HepG2 (cell line): ENCODE measurements around the gene TRIM66. TPM values are rescaled to one million over a fixed set of nuclear protein-coding genes. Genes with fewer than 3 reads are reported as not detected.

ENCODE experiments used
- ATAC-seq: fragments of 200-7000 bp; cut with Tn5 transposase; 3 replicates; pipeline ENCODE4 v1.9.1; 2020; ENCODE audit warnings: mild to moderate bottlenecking, moderate library complexity
- BruUV-seq: library from RNA; stranded (reverse); fragments of 400-500 nt; replicated peaks from 2 replicates; lab custom pipeline; 2021; lab: Mats Ljungman, UMichigan
- CTCF ChIA-PET: fragments of 300-600 bp; formaldehyde crosslinking; extraction: SDS; loops from one replicate; lab custom pipeline; 2021; ENCODE audit warnings: low total read pairs, inconsistent platforms, low intra/inter-chr PET ratio; lab: Yijun Ruan, JAX
- POLR2A ChIA-PET: fragments of 350-600 bp; sonication (Branson Sonifier 250); formaldehyde crosslinking; loops from one replicate; lab custom pipeline; 2020; ENCODE audit warnings: antibody characterized with exemption, inconsistent platforms; lab: Yijun Ruan, JAX
- DNase-seq: peaks from one replicate; pipeline ENCODE4 v3.0.0-alpha.2; 2015; ENCODE audit warnings: low spot score
- FAIRE-seq: peaks from 3 replicates; lab custom pipeline; 2011; peaks lifted over from hg19 to GRCh38; lab: Jason Lieb, UNC
- H2AFZ ChIP-seq: one replicate; pipeline ENCODE4 v1.6.1; 2011; ENCODE audit warnings: low read length, inconsistent platforms
- H3K27ac ChIP-seq: fragments of 300-600 bp; 3 replicates; pipeline ENCODE4 v1.8.0; 2011; ENCODE audit warnings: mixed run types, mild to moderate bottlenecking, mixed read lengths, low read length, inconsistent platforms; ENCODE audit not compliant: insufficient read depth; ENCODE audit errors: extremely low read length
- H3K27me3 ChIP-seq, 2 experiments: fragments of 200-600 bp in 1 of 2; 2 replicates in 1 of 2; 3 replicates in 1 of 2; pipeline versions ENCODE4 v1.6.0 to v1.8.0; 2011; ENCODE audit warnings: low read length in 2 of 2, mild to moderate bottlenecking in 2 of 2, moderate library complexity in 2 of 2, inconsistent platforms in 1 of 2; ENCODE audit not compliant: insufficient read depth in 2 of 2, control insufficient read depth in 1 of 2
- H3K36me3 ChIP-seq, 2 experiments: fragments of 200-600 bp in 1 of 2; replicated peaks in 1 of 2; 2 replicates in 1 of 2; 3 replicates in 1 of 2; pipeline versions ENCODE4 v1.5.1 to v1.8.0; 2011; ENCODE audit warnings: low read length in 2 of 2, inconsistent platforms in 1 of 2; ENCODE audit not compliant: insufficient read depth in 2 of 2, control insufficient read depth in 1 of 2
- H3K4me1 ChIP-seq: 2 replicates; pipeline ENCODE4 v1.5.1; 2012; ENCODE audit warnings: low read length, inconsistent platforms; ENCODE audit not compliant: insufficient read depth
- H3K4me2 ChIP-seq: 2 replicates; pipeline ENCODE4 v1.6.0; 2011; ENCODE audit warnings: low read depth, low read length, inconsistent platforms
- H3K4me3 ChIP-seq, 3 experiments: fragments of 200-600 bp in 1 of 3; sonication (generic), shearing (Covaris generic) in 1 of 3; replicated peaks in 1 of 3; 2 replicates each; pipeline ENCODE4 v1.5.1; 2011 to 2016; ENCODE audit warnings: low read length in 3 of 3, inconsistent platforms in 2 of 3, low read depth in 2 of 3, mild to moderate bottlenecking in 2 of 3, control low read depth in 1 of 3, mixed read lengths in 1 of 3; ENCODE audit not compliant: insufficient read depth in 1 of 3
- H3K79me2 ChIP-seq: one replicate; pipeline ENCODE4 v1.6.1; 2011; ENCODE audit warnings: low read length, inconsistent platforms; ENCODE audit not compliant: insufficient read depth
- H3K9ac ChIP-seq: 2 replicates; pipeline ENCODE4 v1.6.0; 2011; ENCODE audit warnings: mild to moderate bottlenecking, low read depth, low read length, inconsistent platforms; ENCODE audit not compliant: insufficient read depth
- H3K9me3 ChIP-seq: 2 replicates; pipeline ENCODE4 v1.5.1; 2012; ENCODE audit warnings: mild to moderate bottlenecking, low read length
- H4K20me1 ChIP-seq: 2 replicates; pipeline ENCODE4 v1.6.0; 2011; ENCODE audit warnings: inconsistent platforms, mild to moderate bottlenecking, low read length, moderate library complexity; ENCODE audit not compliant: insufficient read depth
- DMAP1 ChIP-seq: IDR thresholded peaks from 2 replicates; pipeline ENCODE4 v1.6.1; 2016
- ERF ChIP-seq: IDR thresholded peaks from 2 replicates; pipeline ENCODE4 v1.6.1; 2018; ENCODE audit warnings: missing biosample characterization, missing genetic modification reagents
- PLSCR1 ChIP-seq: sonication (generic); formaldehyde crosslinking; IDR thresholded peaks from 2 replicates; pipeline ENCODE4 v1.5.0; 2020; ENCODE audit warnings: missing genetic modification reagents, mild to moderate bottlenecking, borderline replicate concordance
- ZBTB4 ChIP-seq: sonication (generic); formaldehyde crosslinking; IDR thresholded peaks from 2 replicates; pipeline ENCODE4 v1.4.0; 2020; ENCODE audit warnings: missing genetic modification reagents, mild to moderate bottlenecking, borderline replicate concordance
- ZNF10 ChIP-seq: sonication (generic); formaldehyde crosslinking; IDR thresholded peaks from 2 replicates; pipeline ENCODE4 v1.4.0; 2020; ENCODE audit warnings: mild to moderate bottlenecking, low read depth, missing genetic modification reagents, borderline replicate concordance
- ZNF20 ChIP-seq: sonication (generic); formaldehyde crosslinking; IDR thresholded peaks from 2 replicates; pipeline ENCODE4 v1.4.0; 2020; ENCODE audit warnings: mild to moderate bottlenecking, moderate library complexity, missing genetic modification reagents
- ZNF746 ChIP-seq: sonication (generic); formaldehyde crosslinking; IDR thresholded peaks from 2 replicates; pipeline ENCODE4 v1.8.0; 2022; ENCODE audit warnings: mild to moderate bottlenecking, missing genetic modification reagents
- ZNF784 ChIP-seq: sonication (generic); formaldehyde crosslinking; IDR thresholded peaks from 2 replicates; pipeline ENCODE4 v1.5.1; 2020; ENCODE audit warnings: missing genetic modification reagents, mild to moderate bottlenecking, borderline replicate concordance
- WGBS: methylation state at CpG from one replicate; pipeline ENCODE4 v1.1.6; 2017; ENCODE audit warnings: low lambda C conversion rate; 5-methylcytosine and 5-hydroxymethylcytosine counted together
- in situ Hi-C: cut with HindIII; loops from 2 replicates; pipeline ENCODE4 v1.10.0; 2017; ENCODE audit warnings: low pct_unique_long_range_greater_than_20kb; ENCODE audit not compliant: extremely low pct_ligation_motif_present
- intact Hi-C: fragments of 100-400 bp; cut with micrococcal nuclease; formaldehyde crosslinking; loops from one replicate; pipeline ENCODE4 v1.10.0; 2022; ENCODE audit not compliant: unreplicated experiment
- polyA plus RNA-seq, 8 experiments: library from polyadenylated mRNA; depleted of rRNA in 3 of 8; stranded (reverse) in 7 of 8; unstranded in 1 of 8; fragments of >200 nt; fragmentation: Illumina TruSeq in 4 of 8; extraction: Trizol in 4 of 8; gene quantifications; 2 replicates each; pipeline versions ENCODE4 v1.2.1 to v1.2.3, GENCODE V29; 2011 to 2016; ENCODE audit warnings: low read depth in 4 of 8, missing spikeins in 1 of 8, mixed read lengths in 1 of 8; ENCODE audit not compliant: insufficient read depth in 1 of 8
- total RNA-seq, 5 experiments: library from RNA; depleted of rRNA; stranded (reverse); fragments of >200 nt; fragmentation: Illumina TruSeq; extraction: Trizol; gene quantifications; 2 replicates each; pipeline ENCODE4 v1.2.3, GENCODE V29; 2016; ENCODE audit warnings: low read depth in 1 of 5

TRIM66 gene
- total and polyA plus RNA-seq, 2 of the 13 experiments (the other 11 are each of a cell fraction or from before 2014, with no cell fraction given) = 4.9 to 6.1 TPM

GRCh38 chr11:8646873-8647272 lies 35.6 kb downstream of the TRIM66 start:
- WGBS = 97% methylated on average over 4 of the region's 4 CpGs
- POLR2A ChIA-PET = no interaction called here
- no peak for TF ChIP-seq ZBTB4 (CRISPR knock-in tag)
- TF ChIP-seq DMAP1 (CRISPR knock-in tag) = no peak
- TF ChIP-seq ZNF784 (CRISPR knock-in tag) = no peak
- no peak for TF ChIP-seq ZNF10 (CRISPR knock-in tag)
- no peak for TF ChIP-seq ZNF746
- no peak for TF ChIP-seq ERF
- TF ChIP-seq ZNF20 (CRISPR knock-in tag) = no peak
- no peak for TF ChIP-seq PLSCR1 (CRISPR knock-in tag)
- TF ChIP-seq, all 625 proteins: peak for 0
- H3K4me1 ChIP-seq = no peaks in the 10 kb centered on the region
- no peaks in the 10 kb centered on the region for H3K27me3 ChIP-seq
- in situ Hi-C loops = no loop called here
- intact Hi-C loops = no loop called here
- no peak overlapping the region for H3K27ac ChIP-seq
- H2AFZ ChIP-seq = no peak overlapping the region
- H3K4me2 ChIP-seq = no peak overlapping the region
- DNase-seq (no peak), FAIRE-seq (no peak), ATAC-seq (no peak)
- no peaks in the 10 kb centered on the region for H3K9me3 ChIP-seq
- no peak overlapping the region for H3K9ac ChIP-seq
- no peaks in the 10 kb centered on the region for H3K79me2 ChIP-seq
- no TSS peak for BruUV-seq
- peaks cover 9 to 47% of the 10 kb centered on the region in 2 experiments for H3K36me3 ChIP-seq
- CTCF ChIA-PET = no interaction called here
- H4K20me1 ChIP-seq = no peaks in the 10 kb centered on the region
- H3K4me3 ChIP-seq = no peak overlapping the region
